CD4-positive, alpha-beta T cell treated with Interleukin-17A for 4 hours (primary cell): Measurements from ENCODE around the gene OTOGL.
"Not testable (repeated sequence)": the region's sequence is repeated elsewhere in the genome, so short reads cannot be mapped to it uniquely, and the experiment has no call there.

Experiments
- DNase-seq: peaks from one replicate; pipeline ENCODE4 v3.0.0-alpha.2; 2020; ENCODE audit warnings: mixed read lengths

Gene OTOGL

GRCh38 chr12:80227904-80228303, 128.6 kb downstream of the OTOGL start:
- DNase-seq, result not testable (repeated sequence)

GRCh38 chr12:80230068-80230467, 130.7 kb downstream of the OTOGL start:
- no peak for DNase-seq

DNA sequence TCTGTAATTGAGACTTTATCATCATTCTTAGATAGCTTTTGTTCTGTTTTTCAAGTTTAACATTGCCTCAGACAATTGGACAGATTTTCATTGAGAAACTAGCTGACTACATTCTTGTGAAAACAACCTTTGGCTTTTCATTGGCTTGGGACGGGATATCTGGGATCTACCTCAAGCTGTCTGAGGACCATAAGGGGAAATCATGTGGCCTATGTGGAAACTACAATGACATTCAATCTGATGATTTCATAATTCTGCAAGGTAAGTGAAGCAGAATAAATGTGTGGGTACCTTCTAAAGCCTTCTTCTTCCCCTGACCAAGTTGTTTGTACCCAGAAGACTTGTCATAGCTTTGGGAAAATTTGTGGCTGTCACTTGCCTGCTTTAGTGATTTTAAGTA, 133.5 kb downstream of the OTOGL start:
- no peak for DNase-seq

- no peak for DNase-seq
Measured at GRCh38 chr12:80233926-80234325, 134.6 kb downstream of the OTOGL start.

DNA sequence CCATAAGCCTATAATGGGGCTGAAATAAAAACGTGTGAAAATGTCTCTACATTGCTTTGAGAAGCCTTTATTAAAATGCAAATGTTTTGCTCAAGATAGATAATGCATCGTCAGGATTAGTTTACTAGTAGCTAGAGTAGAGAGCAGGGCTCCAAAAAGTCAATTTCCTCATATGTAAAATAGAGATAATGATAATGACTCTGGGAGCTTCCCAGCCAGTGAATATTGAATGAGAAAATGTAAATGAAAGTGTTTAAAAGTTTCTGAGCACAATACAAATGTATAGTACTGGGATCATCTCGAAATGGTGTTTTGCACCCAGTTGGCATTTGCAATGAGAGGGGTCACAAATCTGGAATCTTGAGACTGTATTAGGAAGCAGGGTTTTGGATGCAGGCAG, 135.3 kb downstream of the OTOGL start:
- DNase-seq, result no peak

DNA sequence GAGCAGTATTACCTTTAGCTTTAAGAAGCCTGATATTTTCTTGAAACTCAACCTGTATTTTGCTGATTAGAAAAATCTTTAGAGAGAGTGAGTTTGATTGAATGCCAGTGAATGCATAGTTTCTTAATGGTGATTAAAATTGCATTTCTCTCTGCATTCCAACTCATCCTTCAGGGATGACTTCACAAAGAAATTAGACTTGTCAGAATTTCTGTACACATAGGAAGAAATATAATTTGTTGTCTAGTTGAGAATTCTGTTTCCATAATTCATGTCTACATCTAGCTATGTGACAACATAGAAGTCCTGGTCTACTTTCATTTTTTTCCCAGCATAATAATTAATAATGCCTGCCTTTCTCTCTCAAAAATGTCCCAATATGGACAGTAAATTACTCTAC, 136.6 kb downstream of the OTOGL start:
- DNase-seq, result no peak

GRCh38 chr12:80239867-80240266, 140.5 kb downstream of the OTOGL start:
- no peak for DNase-seq

DNA sequence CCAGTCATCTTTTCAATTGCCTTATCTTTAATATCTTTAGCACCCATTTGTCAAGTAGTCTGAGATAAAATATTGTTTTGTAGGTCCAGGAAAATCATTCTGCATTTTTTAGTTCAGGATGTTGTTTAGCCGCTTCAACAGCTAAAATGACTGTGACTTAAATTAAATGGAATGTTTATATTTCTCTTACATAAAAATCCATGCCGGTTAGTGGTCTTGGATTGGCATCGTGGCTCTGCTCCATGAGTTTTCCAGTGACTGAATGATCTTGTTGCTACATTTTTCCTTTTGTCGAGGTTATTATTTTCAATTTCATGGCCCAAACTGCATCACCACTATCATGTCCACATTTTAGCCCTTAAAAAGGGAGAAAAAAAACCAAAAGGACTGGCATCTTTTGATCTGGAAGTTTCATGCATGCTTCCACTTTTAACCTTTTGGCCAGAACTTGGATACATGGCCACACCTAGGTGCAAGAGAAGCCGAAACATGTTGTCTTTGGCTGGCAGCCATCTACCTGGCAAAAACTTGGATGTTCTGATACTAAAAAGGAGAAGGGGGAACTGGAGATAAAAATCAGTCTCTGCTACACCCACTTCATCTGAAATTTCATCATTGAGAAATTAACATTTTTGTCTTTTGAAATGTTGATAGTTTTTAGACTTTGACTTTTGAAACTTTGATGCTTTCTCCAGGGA, 142.4 kb downstream of the OTOGL start:
- no peak for DNase-seq

- no peak for DNase-seq
Measured at GRCh38 chr12:80242321-80242720, 143.0 kb downstream of the OTOGL start.

GRCh38 chr12:80249581-80249980, 150.2 kb downstream of the OTOGL start:
- DNase-seq, result not testable (repeated sequence)

DNA sequence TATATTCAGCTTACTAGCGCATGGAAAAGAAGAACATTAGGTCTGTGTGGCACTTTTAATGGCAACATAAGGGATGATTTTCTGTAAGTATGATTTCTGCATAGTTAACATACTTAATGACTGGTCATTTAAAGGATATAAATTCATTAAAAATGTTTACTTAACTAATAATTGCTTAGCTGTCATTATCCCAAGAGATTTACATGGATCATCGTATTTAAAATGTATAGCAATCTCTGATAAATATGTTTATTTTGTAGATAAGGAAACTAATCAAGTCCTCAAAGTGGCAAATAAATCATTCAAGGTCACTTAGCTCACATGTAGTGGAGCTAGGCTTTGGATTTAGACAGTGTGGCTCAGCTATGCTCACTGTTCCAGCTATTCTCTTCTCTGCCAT, 158.6 kb downstream of the OTOGL start:
- no peak for DNase-seq

- DNase-seq, result no peak
Measured at GRCh38 chr12:80260269-80260668, 160.9 kb downstream of the OTOGL start.

GRCh38 chr12:80261403-80261802, 162.1 kb downstream of the OTOGL start:
- no peak for DNase-seq

DNA sequence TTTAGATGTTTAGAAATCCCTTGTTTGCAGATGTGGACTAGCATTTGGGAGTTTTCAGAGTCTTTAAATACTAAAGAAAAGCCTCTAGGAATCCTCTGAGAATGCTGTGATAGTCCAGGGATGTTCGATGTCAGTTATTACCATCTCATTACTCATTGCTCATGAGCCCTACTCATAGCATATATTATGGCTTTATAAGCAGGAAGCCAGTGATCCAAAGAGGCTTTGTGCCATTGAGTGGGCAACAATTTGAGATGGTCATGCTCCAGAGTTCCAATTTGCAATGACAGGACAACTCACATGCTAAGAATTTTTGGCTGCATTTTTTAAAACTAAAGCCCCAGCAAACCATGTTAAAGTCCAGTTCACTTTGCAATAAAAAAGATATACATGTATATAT, 163.0 kb downstream of the OTOGL start:
- DNase-seq, result no peak

GRCh38 chr12:80262771-80263170, 163.4 kb downstream of the OTOGL start:
- DNase-seq, result no peak

DNA sequence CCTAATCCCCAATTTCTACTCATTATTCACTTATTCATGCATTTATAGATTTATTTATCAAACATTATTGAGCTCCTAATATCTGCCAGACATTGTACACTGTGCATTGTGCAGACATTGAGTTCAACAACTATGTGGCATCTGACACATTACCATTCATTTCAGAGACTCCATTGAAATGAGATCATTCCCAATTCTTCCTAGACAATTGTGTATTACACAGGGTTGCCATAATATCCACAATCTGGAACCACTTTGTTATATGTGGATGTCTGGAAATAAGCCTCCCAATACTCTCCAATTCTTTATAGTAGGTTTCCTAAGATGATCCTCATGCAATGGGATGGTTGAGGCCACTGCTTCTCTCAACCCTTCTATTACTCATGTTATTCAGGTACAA, 165.0 kb downstream of the OTOGL start:
- no peak for DNase-seq

GRCh38 chr12:80264891-80265290, 165.6 kb downstream of the OTOGL start:
- DNase-seq, result no peak

DNA sequence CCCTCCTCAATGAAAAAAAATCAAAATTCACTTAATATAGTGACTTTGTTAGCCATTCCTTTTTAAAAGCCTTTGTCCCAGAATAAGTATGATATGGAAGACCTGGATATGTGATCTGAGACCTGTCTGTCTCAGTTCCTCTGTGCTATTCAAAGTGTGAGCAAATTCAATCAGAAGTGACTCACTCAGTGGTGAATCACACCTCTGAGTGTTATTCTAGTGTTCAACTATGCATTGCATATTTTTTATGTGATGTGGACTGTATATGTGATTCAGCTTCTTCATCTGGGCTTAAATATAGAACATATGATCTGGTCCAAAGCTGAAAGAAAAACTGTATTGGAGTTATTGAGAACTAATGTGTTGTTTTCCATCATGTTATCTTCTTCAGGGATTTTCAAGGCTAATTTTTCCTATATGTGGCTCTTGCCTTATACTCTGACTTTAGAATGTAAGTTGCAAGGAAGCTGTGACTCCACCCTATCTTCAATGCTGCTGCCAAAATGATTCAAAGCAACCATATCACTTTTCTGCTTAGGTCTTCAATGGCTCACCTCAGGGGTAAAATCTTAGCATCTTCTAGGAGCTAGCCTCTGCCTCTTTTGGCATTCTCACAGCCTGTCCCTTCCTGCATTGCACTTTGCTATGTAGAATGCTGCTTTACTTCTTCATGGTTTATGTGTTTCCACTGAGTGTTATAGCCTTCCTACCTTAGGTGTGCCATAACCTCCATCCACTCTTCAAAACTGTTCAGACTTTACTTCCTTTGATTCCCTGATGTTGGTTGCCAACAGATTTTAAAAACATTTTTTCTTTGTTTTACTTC, 169.8 kb downstream of the OTOGL start:
- no peak for DNase-seq

DNA sequence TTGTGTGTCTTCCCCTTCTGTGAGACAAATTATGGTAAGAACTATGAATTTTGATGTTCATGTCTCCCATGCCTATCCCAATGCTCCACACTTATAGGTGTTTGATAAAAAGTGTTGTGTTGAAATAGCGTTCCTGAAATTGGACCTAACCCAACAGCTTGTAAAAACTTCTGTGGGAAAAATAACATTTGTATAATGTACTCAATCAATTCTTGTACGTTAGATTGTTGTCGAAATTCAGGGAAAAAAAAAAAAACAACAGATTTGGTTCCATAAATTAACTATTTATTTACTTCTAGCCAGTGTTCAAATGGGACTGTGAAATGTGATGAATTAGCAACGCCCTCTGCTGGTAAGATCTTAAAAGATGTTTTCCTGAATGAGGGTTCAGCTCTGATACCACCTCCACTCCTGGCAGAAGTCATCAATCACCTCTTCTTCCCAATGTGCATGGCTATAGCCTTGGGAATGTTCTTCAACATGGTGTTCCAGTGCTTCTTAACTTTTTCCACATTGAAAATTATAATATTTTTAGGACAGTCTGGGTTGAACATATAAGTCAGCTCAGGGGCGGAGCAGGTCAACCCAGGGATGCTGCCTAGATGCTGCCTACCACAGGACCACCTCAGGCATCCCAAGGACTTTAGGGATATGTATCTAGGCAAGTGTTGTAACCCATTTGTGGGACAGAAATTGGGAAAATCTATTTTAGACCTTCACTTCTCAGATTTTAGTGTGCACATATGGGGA, 170.6 kb downstream of the OTOGL start:
- no peak for DNase-seq

GRCh38 chr12:80271780-80272179, 172.4 kb downstream of the OTOGL start:
- no peak for DNase-seq

GRCh38 chr12:80272387-80272915, 173.1 kb downstream of the OTOGL start:
- DNase-seq, result no peak

DNA sequence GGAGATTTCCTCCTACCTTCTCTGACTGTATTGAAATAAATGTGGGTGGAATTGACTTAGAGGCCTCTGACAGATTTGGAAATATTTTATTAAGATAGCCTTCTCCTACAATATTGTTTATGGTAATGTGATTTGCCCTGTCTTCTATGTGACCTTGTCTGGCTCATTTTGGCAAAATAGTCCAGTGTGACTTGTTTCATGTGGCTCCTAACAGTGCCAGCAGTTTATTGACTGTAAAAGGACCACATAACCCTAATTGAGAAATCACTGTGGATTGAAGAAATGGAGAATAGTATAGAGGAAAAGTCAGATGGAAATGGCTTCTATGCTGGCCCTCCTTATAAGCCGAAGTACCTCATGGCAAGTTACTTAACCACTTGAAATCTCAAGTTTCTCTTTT, 173.8 kb downstream of the OTOGL start:
- no peak for DNase-seq

- no peak for DNase-seq
Measured at GRCh38 chr12:80277732-80278131, 178.4 kb downstream of the OTOGL start.
